ENCODE results near the gene COL4A2. TPM values are rescaled to one million over a fixed set of nuclear protein-coding genes. Genes with fewer than 3 reads are reported as not detected.

COL4A2 gene
- total and polyA plus RNA-seq, 2 donors (not counting 1 experiment from before 2014, with no cell fraction given): 0.17 TPM; not detected in 1

GRCh38 chr13:110298505-110299282 is 8.4 kb upstream of the COL4A2 start:
- no peaks in the 10 kb centered on the region for H3K4me1 Mint-ChIP-seq
- Histone ChIP-seq H3K4me3 (ENCODE audit: control extremely low read depth in 1 of 5, extremely low read depth in 1 of 5, insufficient read depth in 1 of 5, low read depth in 2 of 5, low read length in 4 of 5) (no peak overlapping the region), H3K36me3 (replicated peaks in 1 of 2; ENCODE audit: control extremely low read depth in 1 of 2, control insufficient read depth in 1 of 2, extremely low read depth in 1 of 2, insufficient read depth in 2 of 2, low read length in 1 of 2) (no peaks in the 10 kb centered on the region), H3K4me2 (replicated peaks; ENCODE audit: low read depth, low read length, poor library complexity, severe bottlenecking) (no peak overlapping the region), H2AFZ (ENCODE audit: insufficient read depth, low read depth, low read length, poor library complexity, severe bottlenecking) (no peak overlapping the region), H4K20me1 (ENCODE audit: control insufficient read depth, insufficient read depth, low read length, poor library complexity, severe bottlenecking) (no peaks in the 10 kb centered on the region), H3K4me1 (ENCODE audit: control insufficient read depth in 2 of 2, insufficient read depth in 2 of 2, low read length in 2 of 2) (no peaks in the 10 kb centered on the region), H3K9me3 (ENCODE audit: control extremely low read depth in 1 of 3, control insufficient read depth in 2 of 3, insufficient read depth in 1 of 3, low read length in 2 of 3) (peaks cover 0 to 3% (median 0%) of the 10 kb centered on the region in 3 donors), H3K27me3 (replicated peaks in 1 of 4; ENCODE audit: control extremely low read depth in 1 of 4, control insufficient read depth in 3 of 4, insufficient read depth in 4 of 4, low read length in 3 of 4) (peaks cover 0 to 23% (median 12%) of the 10 kb centered on the region in 4 experiments), H3K9ac (ENCODE audit: low read length) (no peak overlapping the region), H3K79me2 (ENCODE audit: control insufficient read depth, insufficient read depth, low read length) (no peaks in the 10 kb centered on the region), H3K27ac (ENCODE audit: low read length in 2 of 2) (no peak overlapping the region)
- DNase-seq (no peak), ATAC-seq (ENCODE audit: low read depth) (no peak)
- CTCF ChIA-PET: interaction anchor here (0.5 kb wide), 1 partner anchor 1338 kb away, joined by 4 read pairs; no protein-coding TSS in a partner anchor
- no peak overlapping the region for H3K4me3 Mint-ChIP-seq
- intact Hi-C loops (cut with micrococcal nuclease): no loop called here
- no peak overlapping the region for H3K27ac Mint-ChIP-seq
- POLR2A ChIA-PET: no interaction called here
- 27% methylated on average over 28 of the region's 33 CpGs for WGBS (ENCODE audit: insufficient coverage)
- H3K27me3 Mint-ChIP-seq: peaks cover 42% of the 10 kb centered on the region
- H3K9me3 Mint-ChIP-seq (ENCODE audit: insufficient read depth): no peaks in the 10 kb centered on the region
- TF ChIP-seq EZH2 (IDR thresholded peaks at IDR 0.05; ENCODE audit: borderline replicate concordance, insufficient read depth, low read depth, low read length, poor library complexity, severe bottlenecking) (no peak), CTCF (IDR thresholded peaks at IDR 0.05) (no peak)

GRCh38 chr13:110299283-110299840 is 7.7 kb upstream of the COL4A2 start:
- Histone ChIP-seq H3K4me2 (replicated peaks; ENCODE audit: low read depth, low read length, poor library complexity, severe bottlenecking) (no peak overlapping the region), H3K9ac (ENCODE audit: low read length) (no peak overlapping the region), H2AFZ (ENCODE audit: insufficient read depth, low read depth, low read length, poor library complexity, severe bottlenecking) (no peak overlapping the region), H3K79me2 (ENCODE audit: control insufficient read depth, insufficient read depth, low read length) (no peaks in the 10 kb centered on the region), H3K4me1 (ENCODE audit: control insufficient read depth in 2 of 2, insufficient read depth in 2 of 2, low read length in 2 of 2) (no peaks in the 10 kb centered on the region), H3K36me3 (replicated peaks in 1 of 2; ENCODE audit: control extremely low read depth in 1 of 2, control insufficient read depth in 1 of 2, extremely low read depth in 1 of 2, insufficient read depth in 2 of 2, low read length in 1 of 2) (no peaks in the 10 kb centered on the region), H3K27ac (ENCODE audit: low read length in 2 of 2) (no peak overlapping the region), H3K9me3 (ENCODE audit: control extremely low read depth in 1 of 3, control insufficient read depth in 2 of 3, insufficient read depth in 1 of 3, low read length in 2 of 3) (peaks cover 0 to 3% (median 0%) of the 10 kb centered on the region in 3 donors), H3K27me3 (replicated peaks in 1 of 4; ENCODE audit: control extremely low read depth in 1 of 4, control insufficient read depth in 3 of 4, insufficient read depth in 4 of 4, low read length in 3 of 4) (peaks cover 0 to 27% (median 14%) of the 10 kb centered on the region in 4 experiments), H3K4me3 (ENCODE audit: control extremely low read depth in 1 of 5, extremely low read depth in 1 of 5, insufficient read depth in 1 of 5, low read depth in 2 of 5, low read length in 4 of 5) (no peak overlapping the region), H4K20me1 (ENCODE audit: control insufficient read depth, insufficient read depth, low read length, poor library complexity, severe bottlenecking) (no peaks in the 10 kb centered on the region)
- CTCF ChIA-PET: no interaction called here
- 71% methylated on average over 9 of the region's 10 CpGs for WGBS (ENCODE audit: insufficient coverage)
- DNase-seq: no peak
- H3K27me3 Mint-ChIP-seq: peaks cover 48% of the 10 kb centered on the region
- intact Hi-C loops (cut with micrococcal nuclease): no loop called here
- H3K4me1 Mint-ChIP-seq: no peaks in the 10 kb centered on the region
- H3K9me3 Mint-ChIP-seq (ENCODE audit: insufficient read depth): no peaks in the 10 kb centered on the region
- H3K4me3 Mint-ChIP-seq: no peak overlapping the region
- ATAC-seq (ENCODE audit: low read depth): no peak
- H3K27ac Mint-ChIP-seq: no peak overlapping the region
- POLR2A ChIA-PET: no interaction called here
- TF ChIP-seq EZH2 (IDR thresholded peaks at IDR 0.05; ENCODE audit: borderline replicate concordance, insufficient read depth, low read depth, low read length, poor library complexity, severe bottlenecking) (no peak), CTCF (IDR thresholded peaks at IDR 0.05) (no peak)

All from B cell (primary cell).